GM21786 (cell line): Measurements from ENCODE around the gene CD2AP.
"Not testable (repeated sequence)": the region's sequence is repeated elsewhere in the genome, so short reads cannot be mapped to it uniquely, and the experiment has no call there.

ENCODE experiments used
- ATAC-seq: cut with Tn5 transposase; IDR thresholded peaks from one replicate; pipeline ENCODE4 v1.9.1; 2021; ENCODE audit not compliant: unreplicated experiment

Gene CD2AP

DNA sequence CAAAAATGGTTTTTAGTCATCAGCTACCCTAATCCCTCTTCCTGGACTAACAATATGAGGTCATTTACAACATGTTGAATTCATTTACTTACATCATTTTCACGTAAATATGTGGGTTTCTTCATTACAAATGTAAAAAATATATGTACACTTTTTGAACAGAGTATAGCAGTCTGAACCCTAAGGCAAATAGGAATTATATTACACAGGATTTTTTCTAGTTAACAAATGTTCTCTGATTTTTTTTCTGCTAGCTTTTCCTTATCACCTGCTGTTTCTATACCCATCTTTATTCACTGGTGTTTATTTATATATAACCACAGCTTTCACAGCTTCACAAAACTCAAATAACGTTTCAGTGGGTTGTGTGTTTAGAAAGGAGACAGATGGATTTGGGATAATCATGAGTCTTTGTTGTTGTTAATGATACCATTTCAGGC, 21.0 kb upstream of the CD2AP start:
- ATAC-seq: no peak

DNA sequence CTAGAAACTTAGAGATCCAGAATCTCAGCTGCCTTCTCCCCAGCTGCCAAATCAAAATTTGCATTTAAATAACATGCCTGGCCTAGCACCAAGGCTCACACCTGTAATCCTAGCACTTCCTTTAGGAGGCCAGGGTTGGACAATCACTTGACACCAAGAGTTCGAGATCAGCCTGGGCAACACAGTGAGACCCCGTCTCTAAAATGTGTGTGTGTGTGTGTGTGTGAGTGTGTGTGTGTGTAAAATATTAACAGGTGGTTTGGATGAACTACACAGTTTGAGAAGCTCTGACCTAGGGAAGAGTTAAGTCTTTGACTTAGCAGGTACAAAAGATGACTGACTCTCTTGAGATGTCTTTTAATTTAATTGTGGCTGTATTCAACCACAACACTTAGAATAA, 20.2 kb upstream of the CD2AP start:
- no peak for ATAC-seq

DNA sequence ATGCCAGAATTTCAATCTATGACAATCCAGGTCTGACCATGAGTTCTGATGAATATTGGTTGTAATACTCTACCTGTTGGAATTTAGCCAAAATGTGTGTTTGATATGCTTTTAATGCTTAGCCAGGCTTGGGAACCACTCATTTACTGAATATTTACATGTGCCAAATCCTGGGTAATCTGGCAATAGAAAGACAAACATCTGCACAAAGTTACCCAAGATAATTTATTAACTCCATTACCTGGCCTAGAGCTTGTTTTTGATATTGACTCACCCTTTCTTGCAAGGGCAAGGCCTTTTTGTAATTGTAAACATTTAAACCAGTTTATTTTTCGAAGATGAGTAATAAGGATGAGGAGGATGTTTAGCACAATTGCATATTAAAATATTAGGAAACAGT, 13.5 kb upstream of the CD2AP start:
- ATAC-seq: no peak

DNA sequence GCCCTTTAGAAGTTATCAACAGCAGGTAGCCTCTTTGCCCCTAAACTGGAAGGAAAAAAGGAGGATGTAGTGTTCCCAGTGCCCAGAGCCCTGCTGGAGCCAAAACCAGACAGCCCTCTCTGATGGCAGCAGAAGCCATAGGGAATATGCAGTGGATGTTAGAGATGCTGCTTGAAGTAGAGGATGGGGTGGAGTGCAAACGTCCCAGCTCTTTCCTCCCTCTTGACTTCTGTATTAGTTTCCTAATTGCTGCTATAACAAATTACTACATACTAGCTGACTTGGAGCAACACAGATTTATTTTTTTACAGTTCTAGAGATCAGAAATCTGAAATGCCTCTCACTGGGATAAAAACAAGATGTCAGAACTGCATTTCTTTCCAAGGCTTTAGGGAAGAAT, 12.5 kb upstream of the CD2AP start:
- ATAC-seq: no peak

DNA sequence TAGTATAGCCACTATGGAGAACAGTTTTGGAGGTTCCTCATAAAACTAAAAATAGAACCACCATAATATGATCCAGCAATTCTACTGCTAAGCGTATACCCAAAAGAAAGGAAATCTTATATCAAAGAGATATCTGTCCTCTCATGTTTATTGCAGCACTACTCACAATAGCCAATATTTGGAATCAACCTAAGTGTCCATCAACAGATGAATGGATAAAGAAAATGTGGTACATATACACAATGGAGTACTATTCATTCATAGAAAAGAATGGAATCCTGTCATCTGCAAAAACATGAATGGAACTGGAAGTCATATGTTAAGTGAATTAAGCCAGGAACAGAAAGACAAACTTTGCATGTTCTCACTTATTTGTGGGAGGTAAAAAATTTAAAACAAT, 5.7 kb upstream of the CD2AP start:
- no peak for ATAC-seq

DNA sequence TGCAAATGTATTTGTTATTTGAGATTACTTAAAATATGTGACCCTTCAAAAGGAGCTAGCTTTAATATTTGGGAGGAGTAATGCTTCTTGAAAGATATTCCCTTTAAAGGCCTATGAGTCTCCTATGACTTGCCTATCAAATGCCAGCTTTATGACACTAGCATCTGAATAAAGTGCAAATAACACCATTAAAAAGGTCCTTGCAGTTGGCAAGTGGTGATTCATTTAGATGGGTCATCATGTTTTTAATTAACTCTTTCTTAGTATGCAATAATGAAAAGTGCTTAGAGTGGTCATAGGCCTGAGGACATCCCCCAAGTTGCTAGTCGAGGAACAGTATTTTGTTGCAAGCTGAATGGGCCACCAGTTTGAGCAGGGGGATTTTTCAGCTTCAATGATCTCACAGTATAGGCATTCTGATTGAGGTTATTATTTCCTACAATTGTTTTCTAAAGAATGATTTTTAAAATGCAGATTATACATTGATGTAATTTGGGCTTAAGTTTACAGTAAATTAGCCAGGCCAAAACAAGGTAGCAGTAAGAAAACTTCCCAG, 3.7 kb upstream of the CD2AP start:
- ATAC-seq: no peak

DNA sequence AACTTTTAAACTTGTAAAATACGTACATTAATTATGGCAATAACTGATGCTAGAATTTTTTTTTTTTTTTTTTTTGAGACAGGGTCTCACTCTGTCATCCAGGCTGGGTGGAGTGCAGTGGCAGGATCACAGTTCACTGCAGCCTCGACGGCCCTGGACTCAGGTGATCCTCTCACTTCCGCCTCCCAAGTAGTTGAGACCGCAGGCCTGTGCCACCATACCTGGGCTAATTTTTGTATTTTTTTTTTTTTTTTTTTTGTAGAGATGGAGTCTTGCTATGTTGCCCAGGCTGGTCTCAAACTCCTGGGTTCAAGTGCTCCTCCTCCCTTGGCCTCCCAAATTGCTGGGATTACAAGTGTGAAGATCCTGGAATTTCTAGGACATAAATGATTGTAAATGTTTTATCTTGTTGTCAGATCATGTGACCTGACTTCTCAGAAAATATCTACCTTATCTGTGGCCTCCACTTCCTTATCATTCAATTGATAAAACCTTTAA, 2.2 kb upstream of the CD2AP start:
- ATAC-seq: no peak

DNA sequence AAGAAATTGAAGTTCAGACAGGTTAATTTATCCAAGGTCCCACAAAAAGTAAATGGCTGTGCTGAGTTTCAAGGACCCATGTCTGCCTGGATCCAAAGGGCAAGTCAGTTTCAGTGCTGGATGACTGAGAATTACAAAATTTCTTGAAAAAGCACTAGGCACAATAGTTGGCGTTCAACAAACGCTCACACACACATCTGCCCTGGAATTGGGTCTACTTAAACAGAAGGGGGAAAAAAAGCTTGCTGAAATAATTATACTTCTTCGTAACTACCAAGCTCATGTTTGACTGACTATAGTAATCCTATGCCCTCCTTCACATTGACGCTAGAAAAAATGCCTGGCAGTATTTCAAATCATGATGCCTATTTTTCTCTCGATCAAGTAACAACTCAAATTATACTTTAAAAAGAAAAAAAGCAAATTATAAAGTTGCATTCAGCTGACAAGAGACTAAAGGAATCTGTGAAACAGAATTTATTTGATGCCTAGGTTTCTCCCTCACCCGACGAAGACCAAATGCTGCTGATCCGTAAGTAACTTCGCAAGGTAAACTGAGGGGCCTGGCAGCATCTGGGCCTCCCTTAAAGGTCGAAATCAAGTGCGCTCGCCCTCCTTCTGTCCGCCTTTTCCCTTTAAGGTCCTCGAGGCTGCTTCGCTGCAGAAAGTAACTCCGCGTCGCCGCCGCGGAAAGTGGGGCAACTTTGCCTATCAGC, 650 bp upstream of the CD2AP start:
- no peak for ATAC-seq

DNA sequence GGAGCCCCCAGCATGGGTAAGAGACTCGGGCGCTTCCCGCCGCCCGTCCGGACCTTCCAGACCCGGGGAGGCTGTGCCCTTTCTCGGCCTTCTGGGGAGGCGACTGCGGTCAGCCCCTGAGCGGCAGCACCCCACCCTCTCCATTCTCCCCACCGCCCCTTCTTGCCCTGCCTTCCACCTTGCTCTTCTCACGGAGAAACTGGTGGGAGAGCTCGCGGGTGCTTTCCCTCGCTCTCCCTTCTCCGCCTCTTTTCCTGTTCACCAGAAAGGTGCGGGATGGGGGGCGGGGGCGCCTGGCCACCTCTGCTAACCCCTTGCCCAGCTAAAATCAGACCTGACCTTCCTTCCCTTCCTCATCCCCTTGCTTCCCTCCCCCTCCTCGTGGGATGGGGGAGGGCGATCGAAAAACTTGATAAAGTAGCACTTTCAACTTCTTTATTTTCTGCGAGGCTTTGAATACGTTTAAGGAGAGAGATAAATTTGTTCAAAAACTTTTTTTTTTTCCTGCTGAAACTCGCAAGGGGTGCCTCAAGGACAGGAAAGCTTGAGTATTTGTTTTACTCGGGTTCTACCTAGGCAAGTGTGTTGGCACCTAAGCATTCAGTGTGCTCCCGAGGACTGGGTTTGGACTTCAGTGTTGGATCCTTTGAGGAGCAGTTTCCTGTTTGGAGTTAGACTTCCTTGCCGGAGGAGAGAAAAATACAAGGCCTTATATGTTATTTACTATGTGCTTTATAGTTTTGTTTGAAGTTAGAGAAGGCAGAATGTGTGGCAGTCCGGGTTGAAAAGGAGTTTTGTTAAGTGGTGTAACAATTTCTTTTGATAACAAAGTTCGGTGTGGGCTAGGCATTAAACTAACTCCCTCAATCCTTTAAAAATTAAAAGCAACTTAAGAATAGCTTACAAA, 897 bp downstream of the CD2AP start:
- peak; percentile 22 for ATAC-seq

DNA sequence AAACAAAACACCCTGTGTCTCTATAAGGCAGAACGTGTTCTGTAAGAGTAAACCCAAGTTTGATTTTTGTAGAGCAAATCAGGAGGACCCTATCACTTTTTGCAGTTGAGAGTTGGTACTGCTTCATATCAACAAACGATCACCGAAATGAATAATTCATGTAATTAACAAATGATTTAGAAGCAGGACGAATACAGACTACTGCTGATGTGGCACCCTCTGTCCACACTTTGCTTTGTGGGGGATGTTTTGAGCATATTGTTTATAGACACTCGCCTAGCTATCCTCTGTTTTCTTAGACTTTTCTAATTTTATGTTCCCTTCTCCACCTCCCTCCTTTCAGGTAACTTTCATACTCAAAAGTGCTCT, 1.5 kb downstream of the CD2AP start:
- no peak for ATAC-seq

DNA sequence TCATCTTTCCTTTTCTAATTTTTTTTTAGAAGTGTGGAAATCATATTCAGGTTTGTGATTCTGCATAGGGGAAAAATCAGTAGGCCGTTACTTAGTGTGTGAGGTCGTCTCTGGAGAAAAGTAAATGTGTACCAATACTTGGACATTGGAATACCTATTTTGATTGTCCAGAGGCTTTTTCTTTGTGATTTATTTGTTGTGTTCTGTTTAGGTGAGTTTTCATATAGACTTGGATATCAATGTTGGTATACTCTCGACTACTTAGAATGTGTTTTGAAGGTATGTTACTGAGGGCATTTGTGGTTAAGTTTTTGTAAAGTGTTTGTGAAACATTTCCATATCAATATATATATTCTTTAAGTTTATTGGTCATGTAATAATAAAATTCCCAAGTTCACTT, 2.3 kb downstream of the CD2AP start:
- ATAC-seq: no peak

DNA sequence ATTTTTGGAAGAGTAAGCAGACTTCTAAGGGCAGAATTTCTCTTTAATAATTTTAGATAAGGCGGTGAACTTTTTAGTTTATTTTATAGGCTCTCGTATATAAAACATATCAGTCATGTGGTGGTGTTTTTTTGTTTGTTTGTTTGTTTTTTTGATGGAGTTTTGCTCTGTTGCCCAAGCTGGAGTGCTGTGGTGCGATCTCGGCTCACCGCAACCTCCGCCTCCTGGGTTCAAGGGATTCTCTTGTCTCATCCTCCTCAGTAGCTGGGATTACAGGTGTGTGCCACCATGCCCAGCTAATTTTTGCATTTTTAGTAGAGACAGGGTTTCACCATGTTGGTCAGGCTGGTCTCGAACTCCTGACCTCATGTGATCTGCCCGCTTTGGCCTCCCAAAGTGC, 3.6 kb downstream of the CD2AP start:
- ATAC-seq: not testable (repeated sequence)

DNA sequence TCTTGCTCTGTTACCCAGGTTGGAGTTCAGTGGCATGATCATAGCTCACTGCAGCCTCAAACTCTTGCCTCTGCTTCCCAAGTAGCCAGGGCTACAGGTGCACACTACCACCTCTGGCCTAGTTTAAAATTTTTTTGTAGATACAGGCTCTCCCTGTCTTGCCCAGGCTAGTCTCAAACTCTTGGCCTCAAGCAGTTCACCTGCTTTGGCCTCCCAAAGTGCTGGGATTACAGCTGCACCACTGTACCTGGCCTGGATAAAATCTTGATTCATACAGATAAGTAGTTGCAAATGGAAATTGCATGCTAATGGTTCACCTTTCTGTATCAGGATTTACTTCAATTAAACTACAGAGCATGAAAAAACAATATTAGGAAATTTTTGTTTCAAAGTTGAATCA, 4.2 kb downstream of the CD2AP start:
- ATAC-seq: no peak

DNA sequence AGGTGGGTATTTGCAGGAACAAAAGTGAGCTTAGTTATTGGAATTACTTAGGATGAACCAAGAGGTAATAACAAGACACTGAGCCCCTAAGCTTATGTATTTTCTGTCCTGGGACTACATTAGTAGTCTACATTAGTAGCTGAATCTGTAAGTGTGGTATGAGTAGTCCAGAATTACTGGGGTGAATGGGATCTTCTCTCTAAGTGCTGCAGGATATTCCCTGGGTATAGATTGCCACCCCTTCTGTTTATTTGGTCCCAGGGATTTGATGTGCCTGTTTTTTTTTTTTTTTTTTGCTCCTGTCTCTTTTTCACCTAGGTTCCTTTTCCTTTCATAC, 5.9 kb downstream of the CD2AP start:
- ATAC-seq: peak; percentile 26

DNA sequence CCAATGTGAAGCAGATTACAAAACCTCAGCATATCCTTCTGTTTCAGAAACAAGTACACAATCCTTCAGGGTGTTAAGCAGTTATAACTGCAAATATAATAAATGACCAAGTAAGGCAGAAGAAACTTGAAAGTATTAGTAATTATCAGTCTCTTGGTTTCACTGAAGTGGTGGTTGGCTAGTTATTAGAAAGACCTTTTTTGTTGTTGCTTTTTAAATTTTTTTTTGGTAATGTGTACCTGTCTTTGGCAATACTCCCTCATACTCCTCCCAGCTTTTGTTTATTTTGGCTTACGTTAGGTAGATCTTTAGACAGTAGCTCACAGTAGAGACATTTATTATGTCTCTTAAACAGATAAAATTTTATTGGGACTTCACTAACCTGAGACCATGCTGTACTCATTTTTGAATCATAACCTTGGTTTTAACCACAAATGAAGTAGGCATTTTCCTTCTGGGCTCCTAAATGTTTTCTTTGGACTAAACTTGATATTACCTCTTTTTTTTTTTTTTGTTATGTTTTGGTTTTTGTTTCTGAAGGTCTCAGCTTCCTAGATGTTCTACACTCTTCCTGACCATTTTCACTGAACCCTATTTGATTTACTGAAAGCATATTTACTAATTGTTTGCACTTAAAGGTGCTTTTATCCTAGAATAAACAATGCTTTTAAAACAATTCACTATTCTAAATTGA, 6.4 kb downstream of the CD2AP start:
- peak; percentile 50 for ATAC-seq

DNA sequence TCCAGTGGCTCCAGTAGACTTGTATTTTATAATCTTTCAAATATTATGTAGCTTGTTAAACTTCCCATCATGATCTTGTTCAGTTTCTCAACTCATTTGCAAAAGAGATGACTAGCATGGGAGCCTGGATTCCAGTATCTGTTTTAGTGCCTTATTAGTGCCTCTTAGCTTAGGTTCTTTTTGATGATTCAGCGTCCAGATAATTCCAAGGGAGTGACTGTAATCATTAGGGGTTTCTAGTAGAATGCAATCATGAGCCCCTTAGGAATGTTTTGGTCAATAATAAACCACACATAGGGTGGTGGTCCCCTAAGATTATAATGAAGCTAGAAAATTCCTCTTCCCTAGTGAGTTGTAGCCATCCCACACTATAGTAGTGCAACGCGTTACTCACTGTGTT, 7.0 kb downstream of the CD2AP start:
- no peak for ATAC-seq

DNA sequence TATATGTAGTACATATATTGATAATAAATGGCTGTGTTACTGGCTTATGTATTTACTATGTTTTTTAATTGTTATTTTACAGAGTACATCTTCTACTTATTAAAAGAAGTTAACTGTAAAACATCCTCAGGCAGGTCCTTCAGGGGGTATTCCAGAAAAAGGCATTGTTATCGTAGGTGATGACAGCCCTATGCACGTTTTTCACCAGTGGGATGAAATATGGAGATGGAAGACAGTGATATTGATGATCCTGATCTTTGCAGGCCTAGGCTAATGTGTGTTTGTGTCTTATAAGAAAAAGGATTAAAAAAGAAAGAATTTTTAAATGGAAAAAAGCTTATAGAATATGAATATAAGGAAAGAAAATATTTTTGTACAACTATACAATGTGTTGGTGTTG, 7.5 kb downstream of the CD2AP start:
- ATAC-seq: no peak

DNA sequence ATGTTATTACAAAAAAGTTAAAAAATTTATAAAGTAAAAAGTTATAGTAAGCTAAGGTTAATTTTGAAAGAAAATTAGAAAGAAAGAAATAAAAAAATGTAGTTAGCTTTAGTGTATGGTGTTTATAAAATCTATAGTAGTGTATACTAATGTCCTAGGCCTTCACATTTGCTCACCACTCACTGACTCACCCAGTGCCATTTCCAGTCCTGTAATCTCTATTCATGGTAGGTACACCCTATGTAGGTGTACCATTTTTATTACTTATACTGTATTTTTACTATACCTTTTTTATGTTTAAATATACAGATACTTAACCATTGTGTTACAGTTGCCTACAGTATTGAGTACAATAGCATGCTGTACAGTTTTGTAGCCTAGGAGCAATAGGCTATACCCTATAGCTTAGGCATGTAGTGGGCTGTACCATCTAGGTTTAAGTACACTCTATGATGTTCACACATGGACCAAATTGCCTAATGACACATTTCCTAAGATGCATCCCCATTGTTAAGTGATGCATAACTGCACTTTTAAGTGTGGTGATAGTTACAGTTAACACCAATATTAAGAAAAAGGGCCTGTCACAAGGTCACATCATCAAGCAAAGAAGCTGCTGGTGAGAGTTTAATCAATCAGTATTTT, 8.0 kb downstream of the CD2AP start:
- no peak for ATAC-seq

DNA sequence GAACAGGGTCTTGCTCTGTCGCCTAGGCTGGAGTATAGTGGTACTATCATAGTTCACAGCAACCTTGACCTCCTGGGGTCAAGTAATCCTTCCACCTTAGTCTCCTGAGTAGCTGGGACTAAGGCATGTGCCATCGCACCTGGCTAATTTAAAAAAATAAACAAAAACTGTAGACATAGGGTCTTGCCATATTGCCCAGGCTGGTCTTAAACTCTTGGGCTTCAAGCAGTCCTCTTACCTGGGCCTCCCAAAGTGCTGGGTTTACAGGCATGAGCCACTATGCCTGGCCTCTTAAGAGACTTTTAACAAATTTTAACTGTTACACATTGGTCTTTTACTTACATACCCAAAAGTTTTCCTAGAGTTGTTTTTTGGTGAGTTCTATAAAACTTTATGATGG, 12.4 kb downstream of the CD2AP start:
- ATAC-seq: no peak

DNA sequence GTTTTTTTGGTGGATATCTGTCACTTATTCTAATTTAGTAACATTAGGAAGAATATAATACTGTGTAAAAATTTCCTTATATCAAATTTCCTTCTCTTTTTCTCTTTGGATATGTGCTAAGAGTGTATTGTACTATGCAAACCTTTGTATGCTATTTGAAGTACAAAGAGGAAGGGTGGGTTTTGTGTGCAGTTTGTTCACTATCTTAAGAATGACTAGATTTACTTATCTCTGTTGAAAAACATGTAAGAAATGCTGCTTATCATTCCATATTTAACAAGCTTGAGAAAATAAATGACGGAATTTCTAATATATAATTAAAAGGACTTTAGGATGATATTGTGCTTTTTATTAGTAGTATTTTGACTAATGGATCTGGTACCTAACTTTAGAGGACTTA, 13.1 kb downstream of the CD2AP start:
- no peak for ATAC-seq

DNA sequence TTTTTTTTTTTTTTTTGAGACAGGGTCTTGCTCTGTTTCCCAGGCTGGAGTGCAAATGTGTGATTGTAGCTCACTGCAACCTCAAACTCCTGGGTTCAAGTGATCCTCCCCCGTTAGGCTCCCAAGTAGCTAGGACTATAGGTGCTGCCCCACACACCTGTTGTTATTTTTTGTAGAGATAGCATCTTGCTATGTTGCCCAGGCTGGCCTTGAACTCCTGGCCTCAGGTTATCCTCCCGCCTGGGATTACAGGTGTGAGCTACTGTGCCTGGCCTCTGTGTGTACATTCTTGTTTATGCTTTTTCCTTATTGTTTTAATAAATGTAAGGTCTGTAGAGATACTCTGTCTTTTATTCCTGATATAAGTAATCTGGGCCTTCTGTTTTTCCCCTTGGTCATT, 14.8 kb downstream of the CD2AP start:
- no peak for ATAC-seq
